Neural progenitor cell (in vitro differentiated cells): Measurements from ENCODE around the gene SLC7A6. TPM values are rescaled to one million over a fixed set of nuclear protein-coding genes. Genes with fewer than 3 reads are reported as not detected.

Source experiments
- DNase-seq: peaks from one replicate; pipeline ENCODE4 v3.0.0-alpha.2; 2016; ENCODE audit warnings: low spot score
- H2AFZ ChIP-seq: fragments of 200-600 bp; sonication (generic); replicated peaks from 2 replicates; pipeline ENCODE4 v1.6.1; 2016; ENCODE audit warnings: antibody characterized with exemption
- H3F3A ChIP-seq: fragments of 200-600 bp; sonication (generic); 2 replicates; pipeline ENCODE4 v1.6.1; 2016; ENCODE audit warnings: antibody characterized with exemption, low read depth
- H3K27ac ChIP-seq: fragments of 200-600 bp; sonication (generic); 2 replicates; pipeline ENCODE4 v1.5.1; 2016; ENCODE audit warnings: mild to moderate bottlenecking
- H3K27me3 ChIP-seq: fragments of 200-600 bp; sonication (generic); 2 replicates; pipeline ENCODE4 v1.6.1; 2016; ENCODE audit warnings: mild to moderate bottlenecking, moderate library complexity
- H3K36me3 ChIP-seq: fragments of 200-600 bp; sonication (generic); 2 replicates; pipeline ENCODE4 v1.5.1; 2016
- H3K4me1 ChIP-seq: fragments of 200-600 bp; sonication (generic); 2 replicates; pipeline ENCODE4 v1.6.1; 2016; ENCODE audit warnings: mixed run types
- H3K4me2 ChIP-seq: fragments of 200-600 bp; sonication (generic); 2 replicates; pipeline ENCODE4 v1.6.1; 2016
- H3K4me3 ChIP-seq: fragments of 200-600 bp; sonication (generic); 2 replicates; pipeline ENCODE4 v1.5.1; 2016
- H3K79me2 ChIP-seq: fragments of 200-600 bp; sonication (generic); 2 replicates; pipeline ENCODE4 v1.6.1; 2016; ENCODE audit warnings: low read depth
- H3K9ac ChIP-seq: fragments of 200-600 bp; sonication (generic); 2 replicates; pipeline ENCODE4 v1.6.1; 2016
- H3K9me3 ChIP-seq: fragments of 200-600 bp; sonication (generic); 2 replicates; pipeline ENCODE4 v1.5.1; 2016; ENCODE audit warnings: low read depth
- H4K20me1 ChIP-seq: fragments of 200-600 bp; sonication (generic); 2 replicates; pipeline ENCODE4 v1.6.1; 2016; ENCODE audit warnings: low read depth
- H3K27ac Mint-ChIP-seq: 3 replicates; pipeline ENCODE4 v1.8.0; 2021; ENCODE audit warnings: mixed read lengths
- H3K27me3 Mint-ChIP-seq: 2 replicates; pipeline ENCODE4 v1.8.0; 2022; ENCODE audit warnings: low read depth, mild to moderate bottlenecking, inconsistent platforms, moderate library complexity, mixed read lengths; ENCODE audit not compliant: insufficient read depth
- H3K36me3 Mint-ChIP-seq: 3 replicates; pipeline ENCODE4 v1.8.0; 2021; ENCODE audit warnings: mixed read lengths
- H3K4me1 Mint-ChIP-seq: 3 replicates; pipeline ENCODE4 v1.8.0; 2021; ENCODE audit warnings: mixed read lengths
- H3K4me3 Mint-ChIP-seq: 3 replicates; pipeline ENCODE4 v1.8.0; 2021; ENCODE audit warnings: mild to moderate bottlenecking, moderate library complexity, mixed read lengths
- H3K9me3 Mint-ChIP-seq: 3 replicates; pipeline ENCODE4 v1.8.0; 2020; ENCODE audit warnings: mixed read lengths
- CTCF ChIP-seq: fragments of 200-600 bp; sonication (generic); IDR thresholded peaks from 2 replicates; pipeline ENCODE4 v1.5.1; 2017; ENCODE audit warnings: antibody characterized with exemption, mild to moderate bottlenecking
- EZH2 ChIP-seq: fragments of 200-600 bp; sonication (generic); IDR thresholded peaks from 2 replicates; pipeline ENCODE4 v1.6.1; 2017; ENCODE audit warnings: antibody characterized with exemption, mild to moderate bottlenecking, moderate library complexity
- EZH2phosphoT487 ChIP-seq: fragments of 200-600 bp; sonication (generic); IDR thresholded peaks from 2 replicates; pipeline ENCODE4 v1.6.1; 2017; ENCODE audit warnings: antibody characterized with exemption
- total RNA-seq: library from RNA; depleted of rRNA; stranded (reverse); fragments of >200 nt; gene quantifications from 2 replicates; pipeline ENCODE4 v1.2.3, GENCODE V29; 2015; ENCODE audit warnings: low replicate concordance

Gene SLC7A6
- total RNA-seq, 1 donor from 2014 or later: 5.6 TPM

DNA sequence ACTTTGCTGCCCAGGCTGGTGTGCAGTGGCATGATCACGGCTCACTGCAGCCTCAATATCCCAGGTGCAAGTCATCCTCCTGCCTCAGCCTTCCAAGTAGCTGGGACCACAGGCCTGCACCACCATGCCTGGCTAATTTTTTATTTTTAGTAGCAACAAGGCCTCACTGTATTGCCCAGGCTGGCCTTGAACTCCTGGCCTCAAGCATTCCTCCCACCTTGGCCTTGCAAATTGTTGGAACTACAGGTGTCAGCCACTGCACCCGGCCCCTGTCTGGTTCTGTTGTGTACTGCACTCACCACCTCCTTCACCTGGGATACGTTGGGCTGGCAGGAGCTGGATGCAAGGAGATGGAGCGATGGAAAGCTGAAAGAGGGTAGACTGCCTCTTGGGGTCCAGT lies 10.6 kb upstream of the SLC7A6 start:
- no peaks in the 10 kb centered on the region for H4K20me1 ChIP-seq
- DNase-seq: no peak
- peak overlapping the region; percentile 73 for H3K27ac Mint-ChIP-seq
- H3K27me3 Mint-ChIP-seq: peaks cover 3% of the 10 kb centered on the region
- H3K36me3 Mint-ChIP-seq: peaks cover 7% of the 10 kb centered on the region
- H3K4me3 Mint-ChIP-seq: no peak overlapping the region
- H3K4me1 Mint-ChIP-seq: peaks cover 14% of the 10 kb centered on the region
- no peaks in the 10 kb centered on the region for H3K36me3 ChIP-seq
- no peak overlapping the region for H3K27ac ChIP-seq
- H3K9me3 ChIP-seq: no peaks in the 10 kb centered on the region
- H2AFZ ChIP-seq: no peak overlapping the region
- no peaks in the 10 kb centered on the region for H3K4me1 ChIP-seq
- H3K9me3 Mint-ChIP-seq: no peaks in the 10 kb centered on the region
- H3K79me2 ChIP-seq: no peaks in the 10 kb centered on the region
- no peak overlapping the region for H3K4me3 ChIP-seq
- no peaks in the 10 kb centered on the region for H3K27me3 ChIP-seq
- H3F3A ChIP-seq: no peaks in the 10 kb centered on the region
- TF ChIP-seq EZH2phosphoT487 (no peak), CTCF (no peak), EZH2 (no peak)
- no peak overlapping the region for H3K9ac ChIP-seq
- no peak overlapping the region for H3K4me2 ChIP-seq

GRCh38 chr16:68255712-68256111 lies 8.6 kb upstream of the SLC7A6 start:
- no peaks in the 10 kb centered on the region for H3K36me3 ChIP-seq
- no peaks in the 10 kb centered on the region for H3K4me1 ChIP-seq
- peaks cover 2% of the 10 kb centered on the region for H3K36me3 Mint-ChIP-seq
- no peak overlapping the region for H3K4me3 Mint-ChIP-seq
- H3K27me3 Mint-ChIP-seq: peaks cover 3% of the 10 kb centered on the region
- H3K9me3 ChIP-seq: no peaks in the 10 kb centered on the region
- H3K4me2 ChIP-seq: no peak overlapping the region
- H4K20me1 ChIP-seq: no peaks in the 10 kb centered on the region
- H3K27ac ChIP-seq: no peak overlapping the region
- no peak overlapping the region for H3K27ac Mint-ChIP-seq
- DNase-seq: no peak
- H3K4me3 ChIP-seq: no peak overlapping the region
- H3K79me2 ChIP-seq: no peaks in the 10 kb centered on the region
- no peak overlapping the region for H2AFZ ChIP-seq
- TF ChIP-seq EZH2 (no peak), CTCF (no peak), EZH2phosphoT487 (no peak)
- H3K27me3 ChIP-seq: no peaks in the 10 kb centered on the region
- no peaks in the 10 kb centered on the region for H3F3A ChIP-seq
- H3K9me3 Mint-ChIP-seq: no peaks in the 10 kb centered on the region
- H3K4me1 Mint-ChIP-seq: peaks cover 12% of the 10 kb centered on the region
- no peak overlapping the region for H3K9ac ChIP-seq

GRCh38 chr16:68257251-68257905 lies 6.9 kb upstream of the SLC7A6 start:
- H3K27me3 Mint-ChIP-seq: peaks cover 8% of the 10 kb centered on the region
- no peak for DNase-seq
- Histone ChIP-seq H4K20me1 (no peaks in the 10 kb centered on the region), H3K4me1 (no peaks in the 10 kb centered on the region), H3F3A (no peaks in the 10 kb centered on the region), H3K79me2 (no peaks in the 10 kb centered on the region), H3K9me3 (no peaks in the 10 kb centered on the region), H3K4me2 (no peak overlapping the region), H2AFZ (no peak overlapping the region), H3K4me3 (no peak overlapping the region), H3K36me3 (no peaks in the 10 kb centered on the region), H3K27me3 (no peaks in the 10 kb centered on the region), H3K9ac (no peak overlapping the region), H3K27ac (no peak overlapping the region)
- no peak overlapping the region for H3K4me3 Mint-ChIP-seq
- peaks cover 12% of the 10 kb centered on the region for H3K4me1 Mint-ChIP-seq
- TF ChIP-seq EZH2phosphoT487 (no peak), EZH2 (no peak), CTCF (no peak)
- peak overlapping the region; percentile 82 for H3K27ac Mint-ChIP-seq
- no peaks in the 10 kb centered on the region for H3K9me3 Mint-ChIP-seq
- H3K36me3 Mint-ChIP-seq: no peaks in the 10 kb centered on the region
